Measurements from ENCODE around the gene NR2F6. TPM values are rescaled to one million over a fixed set of nuclear protein-coding genes. Genes with fewer than 3 reads are reported as not detected.

The NR2F6 gene
- total and polyA plus RNA-seq, 11 donors: 30.8 to 117 (median 46.3) TPM

GRCh38 chr19:17246681-17247425 lies 1.1 kb upstream of the NR2F6 start:
- 15 to 21% (median 18%) methylated on average over 18 to 21 of the region's 21 CpGs for WGBS, 4 donors
- H3K36me3 ChIP-seq: peaks cover 0 to 9% (median 0%) of the 10 kb centered on the region in 9 donors
- intact Hi-C loops (cut with DNase I): loop anchor here in 1 of 10 donors (2.0 kb wide), 1 partner anchor 20 kb away; the partner anchor contains the start of gene OCEL1
- DNase-seq: peak in 3 of 5 donors; percentile 50 to 74 (median 64)
- no peaks in the 10 kb centered on the region for H3K9me3 ChIP-seq
- ATAC-seq: peak in 3 of 4 donors; percentile 1 to 25 (median 17)
- H3K4me3 ChIP-seq: peak overlapping the region in 11 of 12 donors; percentile 10 to 96 (median 86)
- H3K27me3 ChIP-seq: no peaks in the 10 kb centered on the region
- H3K4me1 ChIP-seq: peaks cover 6 to 40% (median 24%) of the 10 kb centered on the region in 12 donors
- peak overlapping the region; percentile 56 to 94 (median 78) for H3K27ac ChIP-seq
- TF ChIP-seq CTCF (IDR thresholded peaks at IDR 0.05): no peak
- TF ChIP-seq POLR2A (IDR thresholded peaks at IDR 0.05): no peak

GRCh38 chr19:17244618-17245534 lies 843 bp downstream of the NR2F6 start:
- peaks cover 6 to 46% (median 28%) of the 10 kb centered on the region in 12 donors for H3K4me1 ChIP-seq
- 0 to 2% (median 1%) methylated on average over 22 to 100 of the region's 100 CpGs for WGBS, 4 donors
- H3K36me3 ChIP-seq: peaks cover 0 to 11% (median 0%) of the 10 kb centered on the region in 9 donors
- TF ChIP-seq POLR2A (IDR thresholded peaks at IDR 0.05) (no peak), CTCF (IDR thresholded peaks at IDR 0.05) (no peak)
- no peak for ATAC-seq
- intact Hi-C loops (cut with DNase I): loop anchor here in 1 of 10 donors (5.0 kb wide), 1 partner anchor 38 kb away; no protein-coding TSS in a partner anchor
- H3K4me3 ChIP-seq: peak overlapping the region; percentile 62 to 96 (median 88)
- no peaks in the 10 kb centered on the region for H3K9me3 ChIP-seq
- peak in 4 of 5 donors; percentile 47 to 79 (median 64) for DNase-seq
- H3K27ac ChIP-seq: peak overlapping the region; percentile 64 to 94 (median 87)
- H3K27me3 ChIP-seq: no peaks in the 10 kb centered on the region

- intact Hi-C loops (cut with DNase I): loop anchor here in 1 of 10 donors (5.0 kb wide), 1 partner anchor 37 kb away; no protein-coding TSS in a partner anchor
- Histone ChIP-seq H3K27me3 (no peaks in the 10 kb centered on the region), H3K4me3 (peak overlapping the region; percentile 62 to 96 (median 88)), H3K36me3 (peaks cover 0 to 18% (median 0%) of the 10 kb centered on the region in 9 donors), H3K9me3 (no peaks in the 10 kb centered on the region), H3K27ac (peak overlapping the region; percentile 64 to 94 (median 87)), H3K4me1 (peaks cover 6 to 46% (median 28%) of the 10 kb centered on the region in 12 donors)
- ATAC-seq (peak in 3 of 4 donors; percentile 9 to 43 (median 19)), DNase-seq (peak; percentile 71 to 86 (median 82))
- TF ChIP-seq POLR2A (IDR thresholded peaks at IDR 0.05): no peak
- TF ChIP-seq CTCF (IDR thresholded peaks at IDR 0.05): no peak
- WGBS, 4 donors: 4 to 11% (median 8%) methylated on average over 15 to 52 of the region's 52 CpGs
Measured at GRCh38 chr19:17243830-17244617, 1.7 kb downstream of the NR2F6 start.
